Measurements from ENCODE around the gene ARL6IP4.

GRCh38 chr12:122939125-122939524, 41.4 kb upstream of the ARL6IP4 start:
- TF ChIP-seq HDGF (IDR thresholded peaks at IDR 0.05; ENCODE audit: borderline replicate concordance) (no peak), ELF4 (IDR thresholded peaks at IDR 0.05) (no peak), LEF1 (IDR thresholded peaks at IDR 0.05; ENCODE audit: borderline replicate concordance) (no peak)
